Measurements from ENCODE around the gene LTK.
"Not testable (repeated sequence)": the region's sequence is repeated elsewhere in the genome, so short reads cannot be mapped to it uniquely, and the experiment has no call there.

Gene LTK

GRCh38 chr15:41474941-41475340, 38.7 kb downstream of the LTK start:
- no peak for DNase-seq (ENCODE audit: low read depth)

- no peak for DNase-seq (ENCODE audit: low read depth)
These were observed 39.2 kb downstream of the LTK start for GRCh38 chr15:41474436-41474835.

GRCh38 chr15:41473418-41473817, 40.2 kb downstream of the LTK start:
- no peak for DNase-seq (ENCODE audit: low read depth)

- not testable (repeated sequence) for DNase-seq (ENCODE audit: low read depth)
These were observed 44.0 kb downstream of the LTK start for GRCh38 chr15:41469644-41470043.

- DNase-seq (ENCODE audit: low read depth) = no peak
These were observed 46.9 kb downstream of the LTK start for GRCh38 chr15:41466711-41467110.

- DNase-seq (ENCODE audit: low read depth) = no peak
These were observed 47.7 kb downstream of the LTK start for GRCh38 chr15:41465822-41466421.

GRCh38 chr15:41464889-41465580, 48.6 kb downstream of the LTK start:
- DNase-seq (ENCODE audit: low read depth) = no peak

GRCh38 chr15:41462084-41462795, 51.4 kb downstream of the LTK start:
- DNase-seq (ENCODE audit: low read depth) = no peak
